HG02885 (cell line): Measurements from ENCODE around the gene EEF1A2.
"Not testable (repeated sequence)": the region's sequence is repeated elsewhere in the genome, so short reads cannot be mapped to it uniquely, and the experiment has no call there.

Experiments
- ATAC-seq: cut with Tn5 transposase; IDR thresholded peaks from one replicate; pipeline ENCODE4 v1.9.1; 2021; ENCODE audit warnings: mild to moderate bottlenecking; ENCODE audit not compliant: unreplicated experiment, poor library complexity

The EEF1A2 gene

GRCh38 chr20:63490416-63490815, 8.5 kb downstream of the EEF1A2 start:
- no peak for ATAC-seq

GRCh38 chr20:63488315-63489251, 10.3 kb downstream of the EEF1A2 start:
- ATAC-seq = no peak

GRCh38 chr20:63487781-63488241, 11.1 kb downstream of the EEF1A2 start:
- ATAC-seq = no peak

- no peak for ATAC-seq
These were observed 11.6 kb downstream of the EEF1A2 start for GRCh38 chr20:63487116-63487764.

GRCh38 chr20:63486300-63486855, 12.5 kb downstream of the EEF1A2 start:
- no peak for ATAC-seq

- ATAC-seq = no peak
These were observed 14.1 kb downstream of the EEF1A2 start for GRCh38 chr20:63484651-63485403.

- no peak for ATAC-seq
These were observed 14.6 kb downstream of the EEF1A2 start for GRCh38 chr20:63484236-63484635.

- no peak for ATAC-seq
These were observed 15.0 kb downstream of the EEF1A2 start for GRCh38 chr20:63483834-63484233.

- ATAC-seq = no peak
These were observed 16.8 kb downstream of the EEF1A2 start for GRCh38 chr20:63482021-63482587.

- ATAC-seq = no peak
These were observed 17.4 kb downstream of the EEF1A2 start for GRCh38 chr20:63481503-63481902.

- ATAC-seq = not testable (repeated sequence)
These were observed 19.0 kb downstream of the EEF1A2 start for GRCh38 chr20:63479695-63480419.

GRCh38 chr20:63478346-63479302, 20.3 kb downstream of the EEF1A2 start:
- ATAC-seq = no peak

GRCh38 chr20:63477944-63478343, 20.9 kb downstream of the EEF1A2 start:
- ATAC-seq = no peak

GRCh38 chr20:63477061-63477616, 21.7 kb downstream of the EEF1A2 start:
- ATAC-seq = no peak

- ATAC-seq = no peak
These were observed 23.7 kb downstream of the EEF1A2 start for GRCh38 chr20:63475209-63475608.

GRCh38 chr20:63473555-63474449, 25.1 kb downstream of the EEF1A2 start:
- no peak for ATAC-seq

- ATAC-seq = no peak
These were observed 26.0 kb downstream of the EEF1A2 start for GRCh38 chr20:63472862-63473390.
